ENCODE measurements around the gene AKR1D1.
A peak's percentile ranks its signal among the peaks of the same experiment; 100 is the strongest.
"Not testable (repeated sequence)": the region's sequence is repeated elsewhere in the genome, so short reads cannot be mapped to it uniquely, and the experiment has no call there.

The AKR1D1 gene

GRCh38 chr7:138122162-138122561, 45.9 kb downstream of the AKR1D1 start:
- no peak for DNase-seq (ENCODE audit: low spot score)

DNA sequence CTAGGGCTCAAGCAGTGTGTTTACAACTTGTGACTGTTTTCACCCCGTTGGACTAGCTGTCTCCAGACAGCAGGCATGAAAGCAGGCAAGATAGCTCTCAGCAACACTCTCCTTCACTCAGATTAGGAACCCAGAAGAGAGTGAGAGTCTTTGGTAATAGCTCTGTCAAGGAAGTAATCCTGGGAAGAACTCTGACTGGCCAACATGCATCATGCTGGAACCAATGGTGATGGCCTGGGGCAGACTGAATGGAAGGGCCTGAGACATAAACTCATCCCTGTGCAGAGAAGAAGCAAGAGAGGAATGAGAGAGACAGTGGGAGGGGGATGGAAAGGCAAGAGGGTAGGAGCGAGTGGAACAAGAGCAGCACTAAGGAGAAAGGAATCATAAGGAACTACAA, 48.9 kb downstream of the AKR1D1 start:
- peak; percentile 12 for DNase-seq (ENCODE audit: low spot score)

DNA sequence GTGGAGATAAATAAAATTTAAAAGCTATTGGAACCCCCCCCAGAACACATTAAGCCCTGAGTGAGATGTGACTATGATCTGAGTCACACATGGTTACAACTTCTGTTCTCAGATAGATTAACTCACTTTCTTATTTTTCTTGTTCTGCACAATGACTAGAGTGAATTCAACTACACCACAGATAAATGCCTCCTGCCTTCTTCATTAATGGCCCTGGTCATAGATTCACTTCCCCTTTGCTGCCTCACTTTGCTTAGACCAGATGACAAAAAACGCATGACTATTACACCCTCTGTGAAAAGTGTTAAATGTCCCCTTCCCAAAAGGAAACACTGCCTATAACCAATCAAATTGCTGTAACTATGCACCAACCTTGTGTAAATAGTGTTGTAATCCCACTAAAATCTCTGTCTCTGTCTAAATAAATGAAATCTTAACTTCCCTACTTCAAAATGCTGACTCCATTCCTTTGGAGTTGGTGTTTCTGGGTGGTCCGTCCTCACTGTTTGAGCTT, 49.4 kb downstream of the AKR1D1 start:
- DNase-seq (ENCODE audit: low spot score): peak; percentile 15

- DNase-seq (ENCODE audit: low spot score): no peak
These were observed 50.7 kb downstream of the AKR1D1 start for GRCh38 chr7:138126928-138127327.

DNA sequence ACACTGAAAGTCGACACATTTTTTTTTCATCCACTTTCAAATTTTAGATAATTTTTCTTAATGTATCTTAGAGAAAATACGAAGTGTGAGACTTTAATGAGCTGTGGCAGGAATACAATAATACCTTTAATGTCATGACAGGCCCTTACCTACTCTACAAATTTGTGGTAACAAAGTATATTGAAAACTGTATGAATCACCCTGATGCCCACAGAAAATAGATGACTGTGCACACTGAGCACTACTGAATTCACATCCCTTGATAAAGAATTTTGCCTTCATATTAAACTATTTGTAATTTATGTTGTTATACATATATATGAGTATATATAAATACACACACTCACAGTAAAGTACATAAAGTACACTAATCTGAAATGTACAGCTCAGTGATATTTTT, 51.7 kb downstream of the AKR1D1 start:
- no peak for DNase-seq (ENCODE audit: low spot score)

GRCh38 chr7:138129551-138130165, 53.4 kb downstream of the AKR1D1 start:
- no peak for DNase-seq (ENCODE audit: low spot score)

- no peak for DNase-seq (ENCODE audit: low spot score)
These were observed 61.3 kb downstream of the AKR1D1 start for GRCh38 chr7:138137423-138138171.

GRCh38 chr7:138138244-138138643, 62.0 kb downstream of the AKR1D1 start:
- no peak for DNase-seq (ENCODE audit: low spot score)

DNA sequence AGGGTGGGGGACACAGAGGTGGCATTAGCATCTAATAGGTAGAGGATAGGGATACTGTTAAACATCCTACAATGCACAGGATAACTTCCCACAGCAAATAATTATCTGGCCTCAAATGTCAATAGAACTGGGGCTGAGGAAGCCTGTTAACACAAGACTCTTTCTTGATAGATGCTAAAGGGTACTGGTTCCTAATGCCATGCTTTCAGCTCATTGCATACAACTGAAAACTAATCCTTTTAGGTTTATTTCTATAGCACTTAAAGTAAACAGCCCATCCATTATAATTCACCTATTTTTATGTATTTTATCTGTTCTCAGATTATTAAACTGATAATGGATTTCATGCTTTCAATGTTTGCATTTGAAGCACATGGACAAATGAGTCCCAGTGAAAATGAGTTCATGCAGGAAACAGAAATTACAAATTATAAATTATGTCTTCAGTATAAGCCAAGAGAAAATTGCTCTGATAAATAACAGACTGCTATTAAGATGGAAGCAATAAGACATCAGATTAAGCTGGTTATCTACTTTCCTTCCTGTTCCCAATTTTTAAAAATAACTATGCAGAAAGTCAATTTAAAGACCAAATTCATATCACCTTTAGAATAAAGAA, 66.4 kb downstream of the AKR1D1 start:
- DNase-seq (ENCODE audit: low spot score): no peak

DNA sequence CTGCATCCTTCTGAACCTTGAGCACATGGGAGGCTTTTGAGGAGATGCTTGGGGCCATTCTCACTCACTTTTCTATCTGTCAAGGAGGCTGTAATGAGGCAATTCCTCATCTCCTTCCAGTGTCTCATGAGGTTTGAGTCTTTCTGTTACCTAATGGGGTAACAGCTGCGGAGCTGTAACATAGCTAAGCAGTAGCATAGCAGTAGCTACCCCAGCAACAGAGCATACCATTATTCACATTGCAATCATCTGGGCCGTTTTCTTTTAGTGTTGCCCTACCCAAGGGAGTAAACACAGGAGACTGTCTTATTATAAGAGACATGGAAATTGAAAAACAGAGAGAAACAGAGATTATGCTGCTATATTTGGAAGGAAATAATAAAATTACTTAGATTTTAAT, 68.7 kb downstream of the AKR1D1 start:
- no peak for DNase-seq (ENCODE audit: low spot score)

- DNase-seq (ENCODE audit: low spot score): not testable (repeated sequence)
These were observed 70.0 kb downstream of the AKR1D1 start for GRCh38 chr7:138146221-138146620.

GRCh38 chr7:138146757-138147734, 70.8 kb downstream of the AKR1D1 start:
- DNase-seq (ENCODE audit: low spot score): not testable (repeated sequence)

GRCh38 chr7:138151731-138152577, 75.7 kb downstream of the AKR1D1 start:
- DNase-seq (ENCODE audit: low spot score): no peak

- DNase-seq (ENCODE audit: low spot score): no peak
These were observed 78.4 kb downstream of the AKR1D1 start for GRCh38 chr7:138154661-138155060.

DNA sequence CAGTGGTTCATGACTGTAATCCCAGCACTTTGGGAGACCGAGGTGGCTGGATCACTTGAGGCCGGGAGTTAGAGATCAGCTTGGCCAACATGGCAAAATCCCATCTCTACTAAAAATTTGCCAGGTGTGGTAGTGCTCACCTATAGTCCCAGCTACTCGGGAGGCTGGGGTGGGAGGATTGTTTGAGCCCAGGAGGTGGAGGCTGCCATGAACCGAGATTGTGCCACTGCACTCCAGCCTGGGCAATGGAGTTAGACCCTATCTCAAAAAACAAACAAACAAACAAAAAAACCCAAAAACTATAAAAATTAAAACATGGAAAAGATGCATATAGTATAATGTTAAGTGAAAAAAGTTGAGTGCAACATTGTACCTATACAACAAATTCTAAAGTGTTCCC, 81.4 kb downstream of the AKR1D1 start:
- DNase-seq (ENCODE audit: low spot score): no peak

DNA sequence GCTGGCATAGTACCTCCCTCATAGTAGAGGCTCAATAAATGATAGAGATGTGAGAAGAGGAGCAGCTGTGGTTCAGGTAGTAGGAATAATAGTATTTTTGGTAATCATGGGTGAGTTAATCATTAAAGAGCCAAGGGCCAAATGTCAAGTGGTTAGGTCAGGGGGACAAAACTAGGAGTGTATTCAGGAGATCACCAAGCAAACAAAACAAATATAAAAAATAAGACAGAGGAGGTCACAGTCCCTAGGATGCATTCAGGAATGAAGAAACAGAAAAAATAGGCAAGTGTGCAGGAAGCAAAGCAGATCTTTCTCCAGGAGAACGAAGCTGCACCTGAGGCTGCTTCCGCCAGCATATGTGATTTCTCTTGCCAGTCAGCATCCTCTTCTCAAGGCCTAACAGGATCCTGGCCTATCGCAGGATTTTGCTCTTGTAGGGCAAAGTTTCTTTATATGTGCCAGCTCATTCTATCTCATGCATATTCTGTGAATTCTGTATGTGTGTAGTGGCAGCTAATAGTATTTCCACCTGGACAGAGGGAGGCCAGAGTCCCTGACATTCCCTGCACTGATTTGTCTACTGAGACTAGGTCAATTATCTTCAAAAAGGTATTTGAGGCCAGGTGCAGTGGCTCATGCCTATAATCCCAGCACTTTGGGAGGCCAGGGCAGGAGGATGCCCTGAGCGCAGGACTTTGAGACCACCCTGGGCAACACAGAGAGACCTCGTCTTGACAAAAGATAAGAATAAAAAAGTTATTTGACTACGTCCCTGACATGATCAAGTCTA, 82.7 kb downstream of the AKR1D1 start:
- no peak for DNase-seq (ENCODE audit: low spot score)

DNA sequence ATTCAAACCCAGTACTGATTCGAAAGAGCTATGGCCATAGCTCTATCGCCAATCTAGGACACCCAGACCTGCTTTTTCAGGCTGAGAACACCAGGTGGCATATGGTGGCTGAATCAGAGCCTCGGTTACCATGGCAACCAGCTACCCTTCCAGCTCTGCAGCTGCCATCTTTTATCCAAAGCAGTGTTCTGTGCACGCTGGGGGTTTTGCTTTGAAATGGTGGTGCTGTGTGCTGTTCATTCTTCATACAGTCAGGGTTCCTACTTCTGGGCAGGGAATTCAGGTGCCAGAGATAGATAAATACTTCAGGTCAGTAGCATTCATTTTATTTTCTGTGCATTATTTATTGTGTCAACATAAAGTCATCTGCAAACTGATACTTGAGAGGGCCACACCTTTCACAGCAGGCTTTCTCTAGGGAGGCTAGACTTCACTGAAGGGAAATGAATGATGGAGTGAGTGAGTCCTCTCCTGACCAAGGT, 85.4 kb downstream of the AKR1D1 start:
- DNase-seq (ENCODE audit: low spot score): peak; percentile 84

- no peak for DNase-seq (ENCODE audit: low spot score)
These were observed 86.0 kb downstream of the AKR1D1 start for GRCh38 chr7:138162236-138162635.

DNA sequence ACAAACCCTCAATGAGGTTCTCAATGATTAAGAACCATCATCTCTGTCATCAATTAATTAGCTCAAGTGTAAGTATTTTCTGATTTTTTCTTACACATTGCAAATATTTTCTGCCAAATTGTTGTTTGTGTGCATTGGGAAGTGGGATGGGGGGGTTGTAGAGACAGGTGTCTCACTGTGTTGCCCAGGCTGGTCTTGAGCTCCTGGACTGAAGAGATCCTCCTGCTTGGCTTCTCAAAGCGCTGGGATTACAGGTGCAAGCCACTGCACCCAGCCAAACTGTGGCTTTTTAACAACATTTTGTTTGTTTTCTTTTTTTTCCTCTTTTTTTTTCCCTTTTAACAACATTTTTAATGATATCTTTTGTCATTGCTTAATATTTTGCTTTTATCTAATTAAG, 87.5 kb downstream of the AKR1D1 start:
- DNase-seq (ENCODE audit: low spot score): no peak

- no peak for DNase-seq (ENCODE audit: low spot score)
These were observed 88.5 kb downstream of the AKR1D1 start for GRCh38 chr7:138164804-138165203.

Measured in GM03348 (cell line).